Right hindlimb (tissue), 1 donor: Measurements from ENCODE around the gene CYP4F8.
"Not testable (repeated sequence)": the region's sequence is repeated elsewhere in the genome, so short reads cannot be mapped to it uniquely, and the experiment has no call there.

Source experiments
- DNase-seq: peaks from one replicate; pipeline ENCODE4 v3.0.0-alpha.2; 2018

CYP4F8 gene

DNA sequence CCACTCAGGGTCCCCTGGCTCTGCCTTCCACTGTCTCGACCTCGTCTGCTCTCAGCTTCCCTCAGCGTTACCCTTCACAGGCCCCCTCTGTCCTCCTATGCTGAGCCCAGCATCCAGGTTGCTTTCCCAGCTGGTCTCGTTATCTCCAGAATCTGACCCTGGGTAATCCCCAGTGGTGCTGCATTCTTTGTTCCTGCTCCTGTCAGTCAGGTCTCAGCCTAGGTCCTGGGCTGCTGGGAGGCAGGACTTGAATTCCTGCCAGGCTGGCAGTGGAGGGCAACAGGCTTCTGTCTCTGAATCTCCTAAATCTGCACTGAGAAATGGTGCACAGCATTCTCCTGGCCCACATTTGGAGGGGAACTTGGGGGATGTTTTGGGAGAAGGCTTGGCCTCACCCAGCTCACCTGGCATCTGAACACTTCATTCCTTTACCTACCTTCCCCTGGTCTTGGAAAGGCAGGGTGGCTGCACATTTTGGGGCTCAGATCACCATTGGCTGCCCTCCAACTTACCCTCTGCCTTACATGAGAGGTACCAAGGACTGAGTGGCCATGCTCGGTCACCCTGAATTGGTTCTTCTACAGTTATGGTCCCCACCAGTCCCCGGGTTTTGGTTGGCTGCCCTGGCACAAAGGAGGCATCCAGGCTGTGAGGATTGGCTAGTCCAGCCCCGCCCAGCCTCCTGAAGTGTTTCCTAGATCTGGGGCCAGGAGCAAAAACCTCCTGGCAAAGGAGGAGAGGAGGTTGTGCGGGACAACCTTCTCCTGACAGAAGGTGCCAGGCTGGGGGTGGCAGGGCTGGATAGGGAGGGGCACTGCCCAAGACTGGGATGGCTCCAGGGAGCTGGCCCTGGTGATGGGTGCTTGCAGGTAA is at the start of gene CYP4F8:
Gene CYP4F8 (plus strand): TSS at position 712 of the 873 bp plus-strand sequence. CDS start 399 bp downstream, outside the sequence.
- no peak for DNase-seq

GRCh38 chr19:15570420-15570819 is 44.6 kb upstream of the CYP4F8 start:
- DNase-seq = no peak

GRCh38 chr19:15575406-15575805 is 39.6 kb upstream of the CYP4F8 start:
- no peak for DNase-seq

- DNase-seq = no peak
These were observed 38.4 kb upstream of the CYP4F8 start for GRCh38 chr19:15576526-15577156.

DNA sequence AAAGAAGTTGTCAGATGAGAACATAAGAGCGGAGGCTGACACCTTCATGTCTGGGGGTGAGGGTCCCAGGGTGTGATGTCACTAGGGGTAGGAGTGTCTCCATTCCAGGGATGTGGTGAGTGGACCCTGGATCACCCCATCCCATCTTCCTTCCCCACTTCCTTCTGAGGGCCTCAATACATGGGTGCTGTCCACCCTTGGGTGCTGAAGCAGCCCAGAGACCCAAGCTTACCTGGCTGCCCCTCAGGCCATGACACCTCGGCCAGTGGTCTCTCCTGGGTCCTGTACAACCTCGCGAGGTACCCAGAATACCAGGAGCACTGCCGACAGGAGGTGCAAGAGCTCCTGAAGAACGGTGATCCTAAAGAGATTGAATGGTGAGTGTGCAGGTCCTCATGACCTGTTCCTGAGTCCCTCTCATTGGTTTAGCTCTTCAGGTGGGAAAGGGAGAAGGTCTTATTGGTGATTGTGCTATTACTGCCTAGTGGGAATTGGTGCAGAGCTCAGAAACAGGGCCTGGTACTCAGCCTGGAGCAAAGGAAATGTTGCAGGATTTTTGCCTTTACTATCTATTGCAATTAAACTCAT is 37.7 kb upstream of the CYP4F8 start:
- no peak for DNase-seq

DNA sequence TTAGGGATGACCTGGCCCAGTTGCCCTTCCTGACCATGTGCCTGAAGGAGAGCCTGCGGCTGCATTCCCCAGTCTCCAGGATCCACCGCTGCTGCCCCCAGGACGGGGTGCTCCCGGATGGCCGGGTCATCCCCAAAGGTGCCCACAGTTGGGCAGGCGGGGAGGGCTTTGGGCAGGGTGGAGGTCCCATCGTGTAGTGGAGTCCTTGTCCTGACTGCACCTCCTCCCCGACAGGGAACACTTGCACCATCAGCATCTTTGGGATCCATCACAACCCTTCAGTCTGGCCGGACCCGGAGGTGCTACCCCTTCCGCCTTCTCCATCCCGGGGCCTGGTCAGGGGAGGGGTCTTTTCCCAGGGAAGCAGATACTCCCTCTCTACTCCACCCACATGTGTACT is 31.7 kb upstream of the CYP4F8 start:
- no peak for DNase-seq

GRCh38 chr19:15584095-15584494 is 30.9 kb upstream of the CYP4F8 start:
- DNase-seq = no peak

DNA sequence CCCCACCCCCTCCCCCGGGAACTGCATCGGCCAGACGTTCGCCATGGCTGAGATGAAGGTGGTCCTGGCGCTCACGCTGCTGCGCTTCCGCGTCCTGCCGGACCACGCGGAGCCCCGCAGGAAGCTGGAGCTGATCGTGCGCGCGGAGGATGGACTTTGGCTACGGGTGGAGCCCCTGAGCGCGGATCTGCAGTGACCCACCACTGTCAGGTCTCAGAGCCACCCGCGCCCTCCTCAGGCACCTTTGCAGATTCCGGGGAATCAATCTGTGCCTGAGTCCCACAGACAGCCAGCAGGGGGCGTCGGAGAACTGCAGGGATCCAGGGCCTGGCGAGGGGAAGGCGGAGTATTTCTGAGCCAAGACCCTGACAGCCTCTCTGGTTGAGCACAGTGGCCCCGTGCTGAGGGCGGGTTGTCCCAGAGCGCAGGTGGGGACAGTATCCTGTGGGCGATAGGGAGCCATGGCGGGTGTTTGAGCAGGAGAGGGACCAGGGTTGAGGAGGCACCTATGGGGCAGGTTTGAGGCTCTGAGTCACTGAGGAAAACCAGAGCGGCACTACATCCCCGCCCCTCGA is 30.4 kb upstream of the CYP4F8 start:
- peak; percentile 78 for DNase-seq

- DNase-seq = no peak
These were observed 27.4 kb upstream of the CYP4F8 start for GRCh38 chr19:15587663-15588062.

- DNase-seq = no peak
These were observed 26.8 kb upstream of the CYP4F8 start for GRCh38 chr19:15588265-15588664.

DNA sequence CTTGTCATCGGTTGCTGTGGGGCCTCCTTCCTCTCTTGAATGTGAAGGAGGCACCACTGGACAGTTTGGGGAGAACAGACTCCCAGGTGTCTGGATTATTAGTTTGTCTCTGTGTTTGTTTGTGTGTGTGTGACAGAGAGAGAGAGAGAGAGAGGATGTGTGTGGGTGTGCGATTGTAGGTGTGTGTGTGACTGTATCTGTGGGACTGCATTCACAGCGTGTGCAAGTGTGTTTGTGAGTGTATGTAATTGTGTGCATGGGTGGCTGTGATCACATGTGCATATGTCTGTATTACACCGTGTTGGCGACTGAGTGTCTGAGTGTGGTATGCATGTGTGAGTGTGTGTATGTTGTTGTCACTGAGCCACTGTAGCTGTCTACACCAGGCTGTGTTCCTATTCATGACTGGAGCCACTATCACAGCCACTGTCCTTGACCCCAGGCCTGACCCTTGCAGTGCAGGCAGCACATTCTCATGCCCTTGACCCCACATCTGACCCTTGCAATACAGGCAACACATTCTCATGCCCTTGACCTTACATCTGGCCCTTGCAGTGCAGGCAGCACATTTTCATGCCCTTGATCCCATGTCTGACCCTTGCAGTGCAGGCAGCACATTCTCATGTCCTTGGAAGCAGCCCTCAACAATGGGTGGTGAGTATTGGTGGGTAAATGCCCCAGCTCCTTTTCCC is 25.1 kb upstream of the CYP4F8 start:
- no peak for DNase-seq

DNA sequence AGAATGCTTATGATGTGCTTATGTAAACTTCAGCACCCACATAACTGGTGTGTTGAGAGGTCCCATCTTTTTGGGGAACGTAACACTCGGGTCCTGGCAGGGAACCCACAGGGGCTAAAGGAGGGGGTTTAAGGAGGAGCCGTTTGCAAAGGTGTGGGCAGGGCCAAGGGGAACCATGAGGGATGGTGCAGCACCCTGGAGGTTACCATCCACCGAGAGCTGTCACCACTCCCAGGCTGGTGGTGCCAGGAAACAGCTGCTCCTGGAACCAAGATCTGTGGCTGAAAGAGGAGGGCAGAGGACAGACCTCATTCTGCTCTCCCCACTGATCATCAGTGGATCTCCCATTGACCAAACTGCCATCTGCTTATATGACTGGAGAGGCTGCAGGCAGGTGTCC is 23.2 kb upstream of the CYP4F8 start:
- DNase-seq = no peak

DNA sequence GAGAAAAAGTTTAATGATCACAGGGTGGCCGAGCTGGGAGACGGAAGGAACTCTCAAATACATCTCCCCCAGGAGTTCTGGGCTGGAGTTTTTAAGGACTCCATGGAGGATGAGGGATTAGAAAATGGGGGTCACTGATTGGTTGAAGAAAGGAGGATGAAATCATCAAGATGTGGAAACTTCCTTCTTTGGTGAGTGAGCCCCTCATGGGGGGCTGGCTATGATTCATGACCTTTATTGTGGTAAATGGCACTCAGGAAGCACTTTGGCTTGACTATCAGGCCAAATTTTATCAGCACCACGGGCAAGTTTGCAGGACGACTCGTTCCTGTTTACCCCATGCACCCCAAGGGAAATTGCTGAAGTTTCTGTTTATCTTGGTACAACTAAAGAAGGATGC is 22.5 kb upstream of the CYP4F8 start:
- DNase-seq = not testable (repeated sequence)

- DNase-seq = not testable (repeated sequence)
These were observed 21.3 kb upstream of the CYP4F8 start for GRCh38 chr19:15593766-15594165.

- DNase-seq = no peak
These were observed 19.9 kb upstream of the CYP4F8 start for GRCh38 chr19:15595069-15595468.

DNA sequence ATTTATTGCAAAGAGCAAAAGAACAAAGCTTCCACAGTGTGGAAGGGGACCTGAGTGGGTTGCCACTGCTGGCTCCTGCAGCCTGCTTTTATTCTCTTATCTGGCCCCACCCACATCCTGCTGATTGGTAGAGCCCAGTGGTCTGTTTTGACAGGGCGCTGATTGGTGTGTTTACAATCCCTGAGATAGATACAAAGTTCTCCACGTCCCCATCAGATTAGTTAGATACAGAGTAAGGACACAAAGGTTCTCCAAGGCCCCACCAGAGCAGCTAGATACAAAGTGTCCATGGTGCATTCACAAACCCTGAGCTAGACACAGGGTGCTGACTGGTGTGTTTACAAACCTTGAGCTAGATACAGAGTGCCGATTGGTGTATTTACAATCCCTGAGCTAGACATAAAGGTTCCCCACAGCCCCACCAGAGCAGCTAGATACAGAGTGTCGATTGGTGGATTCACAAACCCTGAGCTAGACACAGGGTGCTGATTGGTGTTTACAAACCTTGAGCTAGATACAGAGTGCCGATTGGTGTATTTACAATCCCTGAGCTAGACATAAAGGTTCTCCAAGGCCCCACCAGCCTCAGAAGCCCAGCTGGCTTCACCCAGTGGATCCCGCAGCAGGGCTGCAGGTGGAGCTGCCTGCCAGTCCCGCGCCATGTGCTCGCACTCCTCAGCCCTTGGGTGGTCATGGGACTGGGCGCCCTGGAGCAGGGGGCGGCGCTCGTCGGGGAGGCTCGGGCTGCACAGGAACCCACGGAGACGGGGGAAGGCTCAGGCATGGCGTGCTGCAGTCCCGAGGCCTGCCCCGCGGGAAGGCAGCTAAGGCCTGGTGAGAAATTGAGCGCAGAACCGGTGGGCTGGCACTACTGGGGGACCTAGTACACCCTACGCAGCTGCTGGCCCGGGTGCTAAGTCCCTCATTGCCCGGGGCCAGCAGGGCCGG is 6.8 kb upstream of the CYP4F8 start:
- not testable (repeated sequence) for DNase-seq

GRCh38 chr19:15609261-15609660 is 5.8 kb upstream of the CYP4F8 start:
- DNase-seq = no peak

GRCh38 chr19:15612342-15612741 is 2.7 kb upstream of the CYP4F8 start:
- no peak for DNase-seq

DNA sequence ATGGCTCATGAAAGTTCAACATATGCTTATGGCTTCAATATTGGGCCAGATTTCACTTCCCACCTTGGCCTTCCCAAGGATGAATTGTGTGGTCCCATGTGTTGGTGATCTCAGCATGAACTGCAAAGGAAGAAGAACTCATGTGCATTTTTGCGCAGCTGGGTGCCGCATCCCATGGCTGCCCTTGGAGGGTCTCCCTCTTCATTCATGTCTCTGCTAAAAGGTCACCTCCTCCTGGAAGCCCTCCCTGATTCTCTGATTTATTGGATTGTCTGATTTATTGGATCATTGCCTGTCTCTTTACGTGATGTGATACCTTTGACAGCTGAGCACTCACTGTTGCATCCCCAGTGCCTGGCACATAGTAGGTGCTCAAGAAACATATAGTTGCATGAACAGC is 1.7 kb upstream of the CYP4F8 start:
- DNase-seq = no peak

- no peak for DNase-seq
These were observed 508 bp downstream of the CYP4F8 start for GRCh38 chr19:15615526-15615925.

DNA sequence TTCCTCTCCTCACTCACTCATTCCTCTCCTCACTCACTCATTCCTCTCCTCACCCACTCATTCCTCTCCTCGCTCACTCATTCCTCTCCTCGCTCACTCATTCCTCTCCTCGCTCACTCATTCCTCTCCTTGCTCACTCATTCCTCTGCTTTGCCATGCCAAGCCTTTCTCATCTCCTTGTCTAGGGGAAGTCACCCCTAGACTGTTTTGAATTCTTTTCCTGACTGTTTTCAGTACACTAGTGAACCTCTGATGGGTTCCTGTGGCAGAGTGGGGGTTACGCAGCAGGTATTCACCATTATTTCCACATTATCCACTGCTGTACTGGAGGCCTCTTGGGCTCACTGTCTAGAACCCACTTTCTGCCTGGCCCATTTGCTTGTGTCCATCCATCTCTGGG is 1.2 kb downstream of the CYP4F8 start:
- DNase-seq = no peak
